Measurements from ENCODE around the gene IRF8.

DNA sequence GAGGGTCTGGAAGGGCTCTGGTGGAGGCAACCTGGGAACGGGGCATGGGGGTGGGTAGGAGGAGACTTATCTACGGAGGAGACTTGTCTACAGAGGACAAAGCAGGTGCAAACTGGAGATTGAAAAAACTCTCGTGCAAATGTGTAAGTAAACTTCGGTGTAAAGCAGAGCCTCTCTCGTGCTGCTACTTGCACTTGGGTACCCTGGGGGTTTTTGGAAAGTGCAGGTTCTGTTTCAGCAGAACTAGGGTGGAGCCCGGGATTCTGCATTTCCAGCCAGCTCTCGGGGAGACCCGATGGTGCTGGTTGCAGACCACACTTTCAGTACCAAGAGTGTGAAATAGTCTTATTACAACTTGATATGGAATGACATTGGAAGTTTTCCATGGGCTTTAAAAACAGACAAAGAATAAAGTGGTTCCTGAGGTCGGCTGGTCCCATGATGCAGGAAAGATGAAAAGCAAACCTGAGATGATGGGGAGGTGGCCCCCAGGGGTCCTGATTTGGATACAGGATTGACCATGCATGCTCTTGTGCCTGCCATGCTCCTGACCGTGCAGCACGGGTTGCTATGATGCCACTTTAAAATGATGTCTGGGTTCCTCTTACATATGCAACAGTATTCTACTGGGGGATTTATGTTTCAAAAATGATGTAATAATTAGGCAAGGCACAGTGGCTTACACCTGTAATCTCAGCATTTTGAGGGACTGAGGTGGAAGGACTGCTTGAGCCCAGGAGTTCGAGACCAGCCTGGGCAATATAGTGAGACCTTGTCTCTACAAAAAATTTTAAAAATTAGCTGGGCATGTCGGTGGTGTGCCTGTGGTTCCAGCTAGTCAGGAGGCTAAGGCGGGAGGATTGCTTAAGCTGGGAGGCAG lies 69.3 kb downstream of the IRF8 start:
- TF ChIP-seq, protein P1, sequence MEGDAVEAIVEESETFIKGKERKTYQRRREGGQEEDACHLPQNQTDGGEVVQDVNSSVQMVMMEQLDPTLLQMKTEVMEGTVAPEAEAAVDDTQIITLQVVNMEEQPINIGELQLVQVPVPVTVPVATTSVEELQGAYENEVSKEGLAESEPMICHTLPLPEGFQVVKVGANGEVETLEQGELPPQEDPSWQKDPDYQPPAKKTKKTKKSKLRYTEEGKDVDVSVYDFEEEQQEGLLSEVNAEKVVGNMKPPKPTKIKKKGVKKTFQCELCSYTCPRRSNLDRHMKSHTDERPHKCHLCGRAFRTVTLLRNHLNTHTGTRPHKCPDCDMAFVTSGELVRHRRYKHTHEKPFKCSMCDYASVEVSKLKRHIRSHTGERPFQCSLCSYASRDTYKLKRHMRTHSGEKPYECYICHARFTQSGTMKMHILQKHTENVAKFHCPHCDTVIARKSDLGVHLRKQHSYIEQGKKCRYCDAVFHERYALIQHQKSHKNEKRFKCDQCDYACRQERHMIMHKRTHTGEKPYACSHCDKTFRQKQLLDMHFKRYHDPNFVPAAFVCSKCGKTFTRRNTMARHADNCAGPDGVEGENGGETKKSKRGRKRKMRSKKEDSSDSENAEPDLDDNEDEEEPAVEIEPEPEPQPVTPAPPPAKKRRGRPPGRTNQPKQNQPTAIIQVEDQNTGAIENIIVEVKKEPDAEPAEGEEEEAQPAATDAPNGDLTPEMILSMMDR (IDR thresholded peaks at IDR 0.05) = no peak
- no peak for TF ChIP-seq POLR2A (IDR thresholded peaks at IDR 0.05)
